SK-N-SH treated with all-trans-retinoic acid at 6 μM for 48 hours (cell line): ENCODE results near the gene PMM2.

Experiments used
- ATAC-seq: fragments of 200-7000 bp; cut with Tn5 transposase; 3 replicates; pipeline ENCODE4 v1.9.1; 2020; ENCODE audit warnings: mild to moderate bottlenecking, moderate library complexity
- ARNTL ChIP-seq: fragments of 450-650 bp; formaldehyde crosslinking; IDR thresholded peaks from 2 replicates; pipeline ENCODE4 v1.5.0; 2020; ENCODE audit warnings: low read depth, mild to moderate bottlenecking, moderate library complexity, borderline replicate concordance
- BACH2 ChIP-seq: fragments of 250-450 bp; sonication (Bioruptor Pico); IDR thresholded peaks from 2 replicates; pipeline ENCODE4 v1.9.0; 2021; ENCODE audit warnings: mild to moderate bottlenecking, borderline replicate concordance
- CSDC2 ChIP-seq: fragments of 250-450 bp; sonication (Bioruptor Pico); IDR thresholded peaks from 2 replicates; pipeline ENCODE4 v1.5.0; 2020; ENCODE audit warnings: mild to moderate bottlenecking, moderate library complexity
- ESRRG ChIP-seq: fragments of 250-450 bp; sonication (Bioruptor Pico); IDR thresholded peaks from 2 replicates; pipeline ENCODE4 v1.6.1; 2021; ENCODE audit warnings: mild to moderate bottlenecking
- GLIS3 ChIP-seq: fragments of 250-450 bp; sonication (Bioruptor Pico); IDR thresholded peaks from 2 replicates; pipeline ENCODE4 v1.5.0; 2020; ENCODE audit warnings: mild to moderate bottlenecking, moderate library complexity
- ISL1 ChIP-seq: fragments of 250-450 bp; sonication (Bioruptor Pico); IDR thresholded peaks from 2 replicates; pipeline ENCODE4 v2.1.2; 2022; ENCODE audit warnings: mild to moderate bottlenecking, moderate library complexity
- PPARA ChIP-seq: fragments of 250-450 bp; sonication (Bioruptor Pico); IDR thresholded peaks from 2 replicates; pipeline ENCODE4 v1.5.0; 2020; ENCODE audit warnings: mild to moderate bottlenecking, borderline replicate concordance
- RARB ChIP-seq: fragments of 250-450 bp; sonication (Bioruptor Pico); IDR thresholded peaks from 2 replicates; pipeline ENCODE4 v1.8.0; 2021; ENCODE audit warnings: mild to moderate bottlenecking, moderate library complexity
- SNAI2 ChIP-seq: fragments of 250-450 bp; sonication (Bioruptor Pico); IDR thresholded peaks from 2 replicates; pipeline ENCODE4 v1.5.0; 2020; ENCODE audit warnings: mild to moderate bottlenecking, moderate library complexity
- TCF4 ChIP-seq: fragments of 250-450 bp; sonication (Bioruptor Pico); IDR thresholded peaks from 2 replicates; pipeline ENCODE4 v1.8.0; 2021; ENCODE audit warnings: mild to moderate bottlenecking, moderate library complexity, borderline replicate concordance
- TOX ChIP-seq: fragments of 250-450 bp; sonication (Bioruptor Pico); IDR thresholded peaks from 2 replicates; pipeline ENCODE4 v1.8.0; 2021; ENCODE audit warnings: mild to moderate bottlenecking, moderate library complexity, borderline replicate concordance
- ZC3H10 ChIP-seq: fragments of 250-450 bp; sonication (Bioruptor Pico); IDR thresholded peaks from 2 replicates; pipeline ENCODE4 v1.5.1; 2021; ENCODE audit warnings: mild to moderate bottlenecking, moderate library complexity
- ZFP30 ChIP-seq: fragments of 450-650 bp; formaldehyde crosslinking; IDR thresholded peaks from 2 replicates; pipeline ENCODE4 v1.5.0; 2022; ENCODE audit warnings: mild to moderate bottlenecking, moderate library complexity
- ZNF565 ChIP-seq: fragments of 450-650 bp; formaldehyde crosslinking; conservative IDR thresholded peaks from 2 replicates; pipeline ENCODE4 v1.5.0; 2020; ENCODE audit warnings: low read depth, mild to moderate bottlenecking, moderate library complexity
- ZNF70 ChIP-seq: fragments of 450-650 bp; formaldehyde crosslinking; IDR thresholded peaks from 2 replicates; pipeline ENCODE4 v1.5.0; 2020; ENCODE audit warnings: mild to moderate bottlenecking, moderate library complexity
- ZNF8 ChIP-seq: fragments of 450-650 bp; formaldehyde crosslinking; IDR thresholded peaks from 2 replicates; pipeline ENCODE4 v1.5.0; 2020; ENCODE audit warnings: mild to moderate bottlenecking, moderate library complexity
- TF ChIP-seq, protein P1 (sequence below): fragments of 250-450 bp; sonication (Bioruptor Pico); IDR thresholded peaks from 2 replicates; pipeline ENCODE4 v1.8.0; 2020; ENCODE audit warnings: mild to moderate bottlenecking, moderate library complexity, borderline replicate concordance
- TF ChIP-seq, protein P2 (sequence below): fragments of 250-450 bp; sonication (Bioruptor Pico); IDR thresholded peaks from 2 replicates; pipeline ENCODE4 v1.5.1; 2020; ENCODE audit warnings: low read depth, mild to moderate bottlenecking, moderate library complexity
- TF ChIP-seq, protein P3 (sequence below): fragments of 250-450 bp; sonication (Bioruptor Pico); IDR thresholded peaks from 2 replicates; pipeline ENCODE4 v1.5.0; 2020; ENCODE audit warnings: mild to moderate bottlenecking, moderate library complexity
- TF ChIP-seq, protein P4 (sequence below): fragments of 250-450 bp; sonication (Bioruptor Pico); IDR thresholded peaks from 2 replicates; pipeline ENCODE4 v1.8.0; 2021; ENCODE audit warnings: low read depth, mild to moderate bottlenecking, moderate library complexity, borderline replicate concordance
- TF ChIP-seq, protein P5 (sequence below): fragments of 250-450 bp; sonication (Bioruptor Pico); IDR thresholded peaks from 2 replicates; pipeline ENCODE4 v1.5.1; 2021; ENCODE audit warnings: mild to moderate bottlenecking, moderate library complexity

The PMM2 gene

DNA sequence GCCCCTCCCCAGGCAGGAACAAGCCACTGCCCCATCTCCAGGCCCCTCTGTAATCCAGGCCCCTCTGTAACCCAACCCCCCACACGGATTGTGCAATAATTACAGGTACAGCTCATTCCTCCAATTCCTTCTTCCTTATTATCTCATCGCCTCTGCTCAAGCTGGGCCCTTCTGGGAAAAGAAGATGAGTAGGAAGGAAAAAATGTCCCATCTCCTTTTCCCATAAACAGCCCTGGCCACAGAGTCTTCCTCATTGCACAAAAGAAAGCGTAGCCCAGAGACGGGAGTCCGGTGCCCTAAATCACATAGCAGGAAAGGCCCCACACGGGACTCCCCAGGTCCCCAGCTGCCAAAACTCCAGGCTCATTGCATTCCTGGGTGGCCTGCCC, 80.9 kb downstream of the PMM2 start:
- TF ChIP-seq, protein P1, sequence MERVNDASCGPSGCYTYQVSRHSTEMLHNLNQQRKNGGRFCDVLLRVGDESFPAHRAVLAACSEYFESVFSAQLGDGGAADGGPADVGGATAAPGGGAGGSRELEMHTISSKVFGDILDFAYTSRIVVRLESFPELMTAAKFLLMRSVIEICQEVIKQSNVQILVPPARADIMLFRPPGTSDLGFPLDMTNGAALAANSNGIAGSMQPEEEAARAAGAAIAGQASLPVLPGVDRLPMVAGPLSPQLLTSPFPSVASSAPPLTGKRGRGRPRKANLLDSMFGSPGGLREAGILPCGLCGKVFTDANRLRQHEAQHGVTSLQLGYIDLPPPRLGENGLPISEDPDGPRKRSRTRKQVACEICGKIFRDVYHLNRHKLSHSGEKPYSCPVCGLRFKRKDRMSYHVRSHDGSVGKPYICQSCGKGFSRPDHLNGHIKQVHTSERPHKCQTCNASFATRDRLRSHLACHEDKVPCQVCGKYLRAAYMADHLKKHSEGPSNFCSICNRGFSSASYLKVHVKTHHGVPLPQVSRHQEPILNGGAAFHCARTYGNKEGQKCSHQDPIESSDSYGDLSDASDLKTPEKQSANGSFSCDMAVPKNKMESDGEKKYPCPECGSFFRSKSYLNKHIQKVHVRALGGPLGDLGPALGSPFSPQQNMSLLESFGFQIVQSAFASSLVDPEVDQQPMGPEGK (CRISPR knock-in tag): no peak
- TF ChIP-seq, protein P2, sequence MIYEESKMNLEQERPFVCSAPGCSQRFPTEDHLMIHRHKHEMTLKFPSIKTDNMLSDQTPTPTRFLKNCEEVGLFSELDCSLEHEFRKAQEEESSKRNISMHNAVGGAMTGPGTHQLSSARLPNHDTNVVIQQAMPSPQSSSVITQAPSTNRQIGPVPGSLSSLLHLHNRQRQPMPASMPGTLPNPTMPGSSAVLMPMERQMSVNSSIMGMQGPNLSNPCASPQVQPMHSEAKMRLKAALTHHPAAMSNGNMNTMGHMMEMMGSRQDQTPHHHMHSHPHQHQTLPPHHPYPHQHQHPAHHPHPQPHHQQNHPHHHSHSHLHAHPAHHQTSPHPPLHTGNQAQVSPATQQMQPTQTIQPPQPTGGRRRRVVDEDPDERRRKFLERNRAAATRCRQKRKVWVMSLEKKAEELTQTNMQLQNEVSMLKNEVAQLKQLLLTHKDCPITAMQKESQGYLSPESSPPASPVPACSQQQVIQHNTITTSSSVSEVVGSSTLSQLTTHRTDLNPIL (CRISPR knock-in tag): no peak
- TF ChIP-seq GLIS3: no peak
- TF ChIP-seq ISL1 (CRISPR knock-in tag): no peak
- TF ChIP-seq, all 23 proteins: peak for 0
- peak; percentile 24; the same call in 2 of the 3 replicates for ATAC-seq

DNA sequence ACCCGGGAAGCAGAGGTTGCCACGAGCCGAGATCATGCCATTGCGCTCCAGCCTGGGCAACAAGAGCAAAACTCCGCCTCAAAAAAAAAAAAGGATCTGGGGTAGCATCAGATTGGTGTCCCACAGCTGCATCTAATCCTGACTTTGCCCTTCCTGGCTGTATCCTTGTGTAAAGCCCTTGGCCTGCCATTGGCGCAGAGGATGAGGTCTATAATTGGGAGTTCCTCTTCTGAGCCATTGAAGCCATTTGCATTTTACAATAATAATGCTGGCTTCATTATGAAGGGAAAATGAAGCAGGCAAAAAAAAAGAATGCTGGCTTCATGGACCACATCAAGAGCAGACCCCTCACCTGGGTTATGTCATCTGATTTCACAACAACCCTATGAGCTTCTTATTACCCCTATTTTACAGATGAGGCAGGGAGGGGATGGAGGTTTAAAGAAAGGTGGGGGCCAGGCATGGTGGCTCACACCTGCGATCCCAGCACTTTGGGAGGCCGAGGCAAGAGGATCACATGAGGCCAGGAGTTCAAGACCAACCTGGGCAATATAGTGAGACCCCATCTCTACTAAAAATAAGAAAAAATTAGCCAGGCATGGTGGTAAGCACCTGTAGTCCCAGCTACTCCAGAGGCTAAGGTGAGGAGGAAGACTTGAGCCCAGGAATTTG, 83.3 kb downstream of the PMM2 start:
- no peak for ATAC-seq
- TF ChIP-seq, protein P2 (CRISPR knock-in tag): no peak
- TF ChIP-seq ZNF8 (CRISPR knock-in tag) (no peak), ZFP30 (CRISPR knock-in tag) (no peak), ARNTL (CRISPR knock-in tag) (no peak)
- TF ChIP-seq, protein P3, sequence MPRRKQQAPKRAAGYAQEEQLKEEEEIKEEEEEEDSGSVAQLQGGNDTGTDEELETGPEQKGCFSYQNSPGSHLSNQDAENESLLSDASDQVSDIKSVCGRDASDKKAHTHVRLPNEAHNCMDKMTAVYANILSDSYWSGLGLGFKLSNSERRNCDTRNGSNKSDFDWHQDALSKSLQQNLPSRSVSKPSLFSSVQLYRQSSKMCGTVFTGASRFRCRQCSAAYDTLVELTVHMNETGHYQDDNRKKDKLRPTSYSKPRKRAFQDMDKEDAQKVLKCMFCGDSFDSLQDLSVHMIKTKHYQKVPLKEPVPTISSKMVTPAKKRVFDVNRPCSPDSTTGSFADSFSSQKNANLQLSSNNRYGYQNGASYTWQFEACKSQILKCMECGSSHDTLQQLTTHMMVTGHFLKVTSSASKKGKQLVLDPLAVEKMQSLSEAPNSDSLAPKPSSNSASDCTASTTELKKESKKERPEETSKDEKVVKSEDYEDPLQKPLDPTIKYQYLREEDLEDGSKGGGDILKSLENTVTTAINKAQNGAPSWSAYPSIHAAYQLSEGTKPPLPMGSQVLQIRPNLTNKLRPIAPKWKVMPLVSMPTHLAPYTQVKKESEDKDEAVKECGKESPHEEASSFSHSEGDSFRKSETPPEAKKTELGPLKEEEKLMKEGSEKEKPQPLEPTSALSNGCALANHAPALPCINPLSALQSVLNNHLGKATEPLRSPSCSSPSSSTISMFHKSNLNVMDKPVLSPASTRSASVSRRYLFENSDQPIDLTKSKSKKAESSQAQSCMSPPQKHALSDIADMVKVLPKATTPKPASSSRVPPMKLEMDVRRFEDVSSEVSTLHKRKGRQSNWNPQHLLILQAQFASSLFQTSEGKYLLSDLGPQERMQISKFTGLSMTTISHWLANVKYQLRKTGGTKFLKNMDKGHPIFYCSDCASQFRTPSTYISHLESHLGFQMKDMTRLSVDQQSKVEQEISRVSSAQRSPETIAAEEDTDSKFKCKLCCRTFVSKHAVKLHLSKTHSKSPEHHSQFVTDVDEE: no peak
- TF ChIP-seq, protein P4, sequence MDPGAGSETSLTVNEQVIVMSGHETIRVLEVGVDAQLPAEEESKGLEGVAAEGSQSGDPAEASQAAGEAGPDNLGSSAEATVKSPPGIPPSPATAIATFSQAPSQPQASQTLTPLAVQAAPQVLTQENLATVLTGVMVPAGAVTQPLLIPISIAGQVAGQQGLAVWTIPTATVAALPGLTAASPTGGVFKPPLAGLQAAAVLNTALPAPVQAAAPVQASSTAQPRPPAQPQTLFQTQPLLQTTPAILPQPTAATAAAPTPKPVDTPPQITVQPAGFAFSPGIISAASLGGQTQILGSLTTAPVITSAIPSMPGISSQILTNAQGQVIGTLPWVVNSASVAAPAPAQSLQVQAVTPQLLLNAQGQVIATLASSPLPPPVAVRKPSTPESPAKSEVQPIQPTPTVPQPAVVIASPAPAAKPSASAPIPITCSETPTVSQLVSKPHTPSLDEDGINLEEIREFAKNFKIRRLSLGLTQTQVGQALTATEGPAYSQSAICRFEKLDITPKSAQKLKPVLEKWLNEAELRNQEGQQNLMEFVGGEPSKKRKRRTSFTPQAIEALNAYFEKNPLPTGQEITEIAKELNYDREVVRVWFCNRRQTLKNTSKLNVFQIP (CRISPR knock-in tag): no peak
- TF ChIP-seq, all 23 proteins: peak for 0

DNA sequence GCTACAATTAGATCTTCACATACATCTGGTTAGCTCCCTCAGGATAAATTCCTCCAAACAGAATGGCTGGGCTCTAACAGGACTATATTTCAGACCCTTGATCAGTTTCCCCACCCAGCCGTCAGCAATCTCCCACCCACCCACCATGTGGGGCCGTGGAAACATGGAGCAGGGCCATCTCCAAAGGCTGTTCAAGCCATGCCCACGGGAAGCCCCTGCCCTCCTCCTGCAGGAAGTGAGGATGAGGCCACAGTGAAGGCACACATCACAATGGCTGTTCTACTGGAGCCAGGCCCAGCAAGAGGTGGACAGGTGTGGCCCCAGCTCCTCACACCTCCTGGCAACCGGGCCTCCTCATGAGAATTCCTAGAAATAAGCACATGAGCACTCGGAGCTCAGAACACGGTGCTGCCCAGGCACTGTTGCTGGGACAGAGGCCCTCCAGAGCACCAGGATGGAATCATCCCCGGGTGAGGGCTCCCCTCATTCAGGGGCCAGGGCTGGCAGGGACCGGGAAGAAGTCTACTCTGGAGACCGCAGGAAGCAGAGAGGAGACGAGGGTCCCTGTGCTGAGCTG, 84.5 kb downstream of the PMM2 start, which contains the start of gene LITAFD:
TSS of gene LITAFD (plus strand) at position 311 of the 577 bp plus-strand sequence. CDS start 2,005 bp downstream, outside the sequence.
- ATAC-seq: no peak
- TF ChIP-seq, protein P3: no peak
- TF ChIP-seq ESRRG (CRISPR knock-in tag) (no peak), SNAI2 (CRISPR knock-in tag) (no peak), ZNF70 (no peak), TOX (CRISPR knock-in tag) (no peak), TCF4 (CRISPR knock-in tag) (no peak), ARNTL (CRISPR knock-in tag) (no peak), ZNF565 (CRISPR knock-in tag) (no peak), CSDC2 (CRISPR knock-in tag) (no peak), GLIS3 (no peak), BACH2 (CRISPR knock-in tag) (no peak), RARB (CRISPR knock-in tag) (no peak), ZC3H10 (CRISPR knock-in tag) (no peak), PPARA (CRISPR knock-in tag) (no peak), ZFP30 (CRISPR knock-in tag) (no peak)
- TF ChIP-seq, protein P5, sequence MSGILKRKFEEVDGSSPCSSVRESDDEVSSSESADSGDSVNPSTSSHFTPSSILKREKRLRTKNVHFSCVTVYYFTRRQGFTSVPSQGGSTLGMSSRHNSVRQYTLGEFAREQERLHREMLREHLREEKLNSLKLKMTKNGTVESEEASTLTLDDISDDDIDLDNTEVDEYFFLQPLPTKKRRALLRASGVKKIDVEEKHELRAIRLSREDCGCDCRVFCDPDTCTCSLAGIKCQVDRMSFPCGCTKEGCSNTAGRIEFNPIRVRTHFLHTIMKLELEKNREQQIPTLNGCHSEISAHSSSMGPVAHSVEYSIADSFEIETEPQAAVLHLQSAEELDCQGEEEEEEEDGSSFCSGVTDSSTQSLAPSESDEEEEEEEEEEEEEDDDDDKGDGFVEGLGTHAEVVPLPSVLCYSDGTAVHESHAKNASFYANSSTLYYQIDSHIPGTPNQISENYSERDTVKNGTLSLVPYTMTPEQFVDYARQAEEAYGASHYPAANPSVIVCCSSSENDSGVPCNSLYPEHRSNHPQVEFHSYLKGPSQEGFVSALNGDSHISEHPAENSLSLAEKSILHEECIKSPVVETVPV (CRISPR knock-in tag): no peak
- TF ChIP-seq, protein P4 (CRISPR knock-in tag): no peak
